ENCODE measurements around the gene PPARG.

DNA sequence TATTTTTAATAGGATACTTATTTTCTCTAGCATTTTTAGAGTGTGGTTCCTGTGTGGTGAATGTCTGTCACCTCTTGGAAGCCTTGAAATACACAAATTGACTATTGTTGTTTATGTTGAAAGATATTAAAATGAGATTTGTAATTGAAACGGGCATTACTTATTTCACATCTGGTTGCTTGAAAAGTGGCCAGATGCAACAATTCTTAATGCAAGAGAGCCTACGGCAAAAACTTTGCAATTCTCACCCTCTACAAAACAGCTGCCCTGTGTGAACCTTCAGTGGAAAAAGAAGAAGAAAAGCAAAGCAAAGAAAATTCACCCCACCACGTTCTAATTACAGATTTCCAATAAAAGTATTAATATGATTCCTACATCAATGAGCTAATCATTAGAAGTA lies 46.6 kb downstream of the PPARG start:
- TF ChIP-seq CTCF (IDR thresholded peaks at IDR 0.05 in 8 of 11, conservative IDR thresholded peaks at IDR 0.05 in 3 of 11) (no peak), POLR2AphosphoS5 (IDR thresholded peaks at IDR 0.05) (no peak), POLR2A (IDR thresholded peaks at IDR 0.05) (no peak)

All from spleen (tissue), 7 donors.